ENCODE measurements around the gene TCFL5.

GRCh38 chr20:62859721-62860120, 1.9 kb downstream of the TCFL5 start:
- TF ChIP-seq CTCF (IDR thresholded peaks at IDR 0.05; ENCODE audit: low read depth, low read length) (no peak), POLR2A (IDR thresholded peaks at IDR 0.05; ENCODE audit: extremely low read depth, insufficient read length) (no peak), MYC (IDR thresholded peaks at IDR 0.05; ENCODE audit: low read depth, low read length) (no peak), MAX (IDR thresholded peaks at IDR 0.05; ENCODE audit: low read depth, low read length) (no peak)
